Neutrophil (primary cell): ENCODE data around the gene SIGLEC8.
"Not testable (repeated sequence)": the region's sequence is repeated elsewhere in the genome, so short reads cannot be mapped to it uniquely, and the experiment has no call there.

Source experiments
- H3K27ac ChIP-seq: fragments of 200-600 bp; sonication (generic); 2 replicates; pipeline ENCODE4 v1.5.1; 2016; ENCODE audit warnings: mild to moderate bottlenecking, moderate library complexity
- H3K27me3 ChIP-seq: fragments of 200-600 bp; sonication (generic); 2 replicates; pipeline ENCODE4 v1.6.0; 2016; ENCODE audit warnings: mild to moderate bottlenecking
- H3K36me3 ChIP-seq: fragments of 200-600 bp; sonication (generic); 2 replicates; pipeline ENCODE4 v1.5.1; 2017
- H3K4me1 ChIP-seq, 2 experiments: fragments of 200-600 bp in 1 of 2; sonication (generic) in 1 of 2; 1 replicate in 1 of 2; 2 replicates in 1 of 2; pipeline versions ENCODE4 v1.5.1 to v1.6.1; 2013 to 2016; ENCODE audit warnings: low read depth in 1 of 2, low read length in 1 of 2, mild to moderate bottlenecking in 1 of 2, moderate library complexity in 1 of 2; ENCODE audit not compliant: control insufficient read depth in 1 of 2, insufficient read depth in 1 of 2
- H3K4me3 ChIP-seq, 2 experiments: fragments of 200-600 bp in 1 of 2; sonication (generic) in 1 of 2; 1 replicate in 1 of 2; 2 replicates in 1 of 2; pipeline ENCODE4 v1.5.1; 2013 to 2016; ENCODE audit warnings: low read depth in 1 of 2, low read length in 1 of 2, mild to moderate bottlenecking in 1 of 2, moderate library complexity in 1 of 2
- H3K9me3 ChIP-seq: fragments of 200-600 bp; sonication (generic); 2 replicates; pipeline ENCODE4 v1.5.1; 2016
- CTCF ChIP-seq: fragments of 200-600 bp; sonication (generic); IDR thresholded peaks from 2 replicates; pipeline ENCODE4 v1.5.1; 2016; ENCODE audit warnings: antibody characterized with exemption

The SIGLEC8 gene

GRCh38 chr19:51503286-51503817 lies 45.1 kb upstream of the SIGLEC8 start:
- no peaks in the 10 kb centered on the region for H3K9me3 ChIP-seq
- no peaks in the 10 kb centered on the region for H3K27me3 ChIP-seq
- H3K4me3 ChIP-seq: no peak overlapping the region
- H3K27ac ChIP-seq: peak overlapping the region; percentile 33
- H3K36me3 ChIP-seq: no peaks in the 10 kb centered on the region
- no peak for TF ChIP-seq CTCF
- peaks cover 31 to 35% of the 10 kb centered on the region in 2 experiments for H3K4me1 ChIP-seq

GRCh38 chr19:51501594-51502263 lies 43.5 kb upstream of the SIGLEC8 start, which contains the start of gene SIGLEC12:
Gene SIGLEC12, minus strand, starts transcription at chr19:51501800. Its CDS starts 67 bp downstream, at chr19:51501733.
- H3K4me3 ChIP-seq: peak within 1 kb of the TSS in 1 of 2 experiments; percentile 19
- H3K4me1 ChIP-seq: peaks cover 26 to 27% of the 10 kb centered on the region in 2 experiments

GRCh38 chr19:51500931-51501330 lies 42.7 kb upstream of the SIGLEC8 start:
- not testable (repeated sequence) for H3K36me3 ChIP-seq, H3K27ac ChIP-seq, H3K27me3 ChIP-seq, H3K9me3 ChIP-seq, H3K4me3 ChIP-seq
- peaks cover 26 to 27% of the 10 kb centered on the region in 2 experiments for H3K4me1 ChIP-seq

More at GRCh38 chr19:51501594-51502263, 43.5 kb upstream of the SIGLEC8 start, which contains the start of gene SIGLEC12:
- Histone ChIP-seq H3K36me3 (no peaks in the 10 kb centered on the region), H3K27ac (peak within 1 kb of the TSS; percentile 60), H3K27me3 (no peaks in the 10 kb centered on the region), H3K9me3 (no peaks in the 10 kb centered on the region)
- TF ChIP-seq CTCF: peak; percentile 19

GRCh38 chr19:51497666-51498065 lies 39.4 kb upstream of the SIGLEC8 start:
- H3K36me3 ChIP-seq: no peaks in the 10 kb centered on the region
- no peak overlapping the region for H3K27ac ChIP-seq
- no peak for TF ChIP-seq CTCF
- no peaks in the 10 kb centered on the region for H3K27me3 ChIP-seq
- peaks cover 16 to 22% of the 10 kb centered on the region in 2 experiments for H3K4me1 ChIP-seq
- no peak overlapping the region for H3K4me3 ChIP-seq
- H3K9me3 ChIP-seq: no peaks in the 10 kb centered on the region

- H3K27ac ChIP-seq: no peak overlapping the region
- no peaks in the 10 kb centered on the region for H3K27me3 ChIP-seq
- no peaks in the 10 kb centered on the region for H3K9me3 ChIP-seq
- H3K36me3 ChIP-seq: no peaks in the 10 kb centered on the region
- H3K4me3 ChIP-seq: no peak overlapping the region
- no peak for TF ChIP-seq CTCF
- H3K4me1 ChIP-seq: peaks cover 0 to 5% of the 10 kb centered on the region in 2 experiments
Measured at GRCh38 chr19:51493776-51494175, 35.5 kb upstream of the SIGLEC8 start.

- TF ChIP-seq CTCF: no peak
- H3K36me3 ChIP-seq: no peaks in the 10 kb centered on the region
- H3K27me3 ChIP-seq: no peaks in the 10 kb centered on the region
- H3K4me1 ChIP-seq: peaks cover 0 to 5% of the 10 kb centered on the region in 2 experiments
- H3K4me3 ChIP-seq: no peak overlapping the region
- no peak overlapping the region for H3K27ac ChIP-seq
- no peaks in the 10 kb centered on the region for H3K9me3 ChIP-seq
Measured at GRCh38 chr19:51491586-51491985, 33.3 kb upstream of the SIGLEC8 start.
